Left kidney (tissue), 8 donors: ENCODE results near the gene ASB7. TPM values are rescaled to one million over a fixed set of nuclear protein-coding genes. Genes with fewer than 3 reads are reported as not detected.
"Not testable (repeated sequence)": the region's sequence is repeated elsewhere in the genome, so short reads cannot be mapped to it uniquely, and the experiment has no call there.

Experiments
- DNase-seq: peaks from one replicate; pipeline ENCODE4 v3.0.0-alpha.2; 2013
- long read RNA-seq, 8 donors: transcript quantifications; one replicate each; lab custom pipeline, GENCODE V29; 2026
- polyA plus RNA-seq: library from polyadenylated mRNA; unstranded; fragments of 120-200 nt; gene quantifications from one replicate; pipeline ENCODE4 v1.2.1, GENCODE V29; 2013; ENCODE audit not compliant: insufficient read length

ASB7 gene
- polyA plus RNA-seq = 16.9 TPM
- long read RNA-seq, donor 1, full-length matches to known transcripts = 5 of 5 reads
- long read RNA-seq, donor 1, partial matches to known transcripts = 0 of 5 reads
- long read RNA-seq, donor 1, other reads (novel, unspliced or antisense) = 0 of 5 reads
- long read RNA-seq, donor 2, full-length matches to known transcripts = 2 of 2 reads
- long read RNA-seq, donor 2, partial matches to known transcripts = 0 of 2 reads
- long read RNA-seq, donor 2, other reads (novel, unspliced or antisense) = 0 of 2 reads
- long read RNA-seq, donor 3, partial matches to known transcripts = 0 of 2 reads
- long read RNA-seq, donor 3, other reads (novel, unspliced or antisense) = 0 of 2 reads
- long read RNA-seq, donor 4, partial matches to known transcripts = 0 of 1 reads
- long read RNA-seq, donor 4, other reads (novel, unspliced or antisense) = 0 of 1 reads
- long read RNA-seq, donor 5, full-length matches to known transcripts = 1 of 1 reads
- long read RNA-seq, donor 5, partial matches to known transcripts = 0 of 1 reads
- long read RNA-seq, donor 5, other reads (novel, unspliced or antisense) = 0 of 1 reads
- long read RNA-seq, donor 6, full-length matches to known transcripts = 4 of 4 reads
- long read RNA-seq, donor 6, partial matches to known transcripts = 0 of 4 reads
- long read RNA-seq, donor 6, other reads (novel, unspliced or antisense) = 0 of 4 reads
- long read RNA-seq, donor 7, full-length matches to known transcripts = 3 of 3 reads
- long read RNA-seq, donor 7, partial matches to known transcripts = 0 of 3 reads
- long read RNA-seq, donor 7, other reads (novel, unspliced or antisense) = 0 of 3 reads
- long read RNA-seq, donor 8, full-length matches to known transcripts = 2 of 2 reads
- long read RNA-seq, donor 8, partial matches to known transcripts = 0 of 2 reads
- long read RNA-seq, donor 8, other reads (novel, unspliced or antisense) = 0 of 2 reads

GRCh38 chr15:100602064-100602822 lies at the start of gene ASB7, which contains the start of gene LINS1:
Gene ASB7, plus strand, starts transcription at chr15:100602589. Its CDS starts 9,628 bp downstream, at chr15:100612217.
Gene LINS1, minus strand, starts transcription at chr15:100602184. Its CDS starts 21,342 bp downstream, at chr15:100580842.
- peak; percentile 100 for DNase-seq

GRCh38 chr15:100553468-100553867 lies 48.9 kb upstream of the ASB7 start:
- no peak for DNase-seq

GRCh38 chr15:100558771-100559254 lies 43.6 kb upstream of the ASB7 start:
- DNase-seq = no peak

DNA sequence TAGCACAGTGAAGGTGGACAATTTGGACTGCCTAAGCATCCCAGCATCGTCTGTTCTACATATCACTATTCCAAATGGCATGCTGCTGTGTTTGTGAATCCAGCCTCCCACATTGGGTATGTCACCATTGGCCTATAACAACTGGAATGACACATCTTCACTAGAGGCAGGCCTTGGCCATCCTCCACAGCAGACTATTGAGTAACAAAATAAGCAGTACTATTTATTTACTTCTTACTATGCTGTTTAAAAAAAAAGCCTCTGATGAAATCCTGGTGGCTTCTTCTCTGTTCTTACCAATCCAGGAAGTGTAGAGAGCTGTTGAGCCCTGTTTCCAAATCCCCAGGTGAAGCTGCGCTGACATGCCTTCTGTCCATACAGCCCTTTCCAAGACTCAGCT lies 43.1 kb upstream of the ASB7 start:
- no peak for DNase-seq

GRCh38 chr15:100560323-100560722 lies 42.1 kb upstream of the ASB7 start:
- no peak for DNase-seq

- no peak for DNase-seq
Observed at GRCh38 chr15:100565591-100565990, 36.8 kb upstream of the ASB7 start.

DNA sequence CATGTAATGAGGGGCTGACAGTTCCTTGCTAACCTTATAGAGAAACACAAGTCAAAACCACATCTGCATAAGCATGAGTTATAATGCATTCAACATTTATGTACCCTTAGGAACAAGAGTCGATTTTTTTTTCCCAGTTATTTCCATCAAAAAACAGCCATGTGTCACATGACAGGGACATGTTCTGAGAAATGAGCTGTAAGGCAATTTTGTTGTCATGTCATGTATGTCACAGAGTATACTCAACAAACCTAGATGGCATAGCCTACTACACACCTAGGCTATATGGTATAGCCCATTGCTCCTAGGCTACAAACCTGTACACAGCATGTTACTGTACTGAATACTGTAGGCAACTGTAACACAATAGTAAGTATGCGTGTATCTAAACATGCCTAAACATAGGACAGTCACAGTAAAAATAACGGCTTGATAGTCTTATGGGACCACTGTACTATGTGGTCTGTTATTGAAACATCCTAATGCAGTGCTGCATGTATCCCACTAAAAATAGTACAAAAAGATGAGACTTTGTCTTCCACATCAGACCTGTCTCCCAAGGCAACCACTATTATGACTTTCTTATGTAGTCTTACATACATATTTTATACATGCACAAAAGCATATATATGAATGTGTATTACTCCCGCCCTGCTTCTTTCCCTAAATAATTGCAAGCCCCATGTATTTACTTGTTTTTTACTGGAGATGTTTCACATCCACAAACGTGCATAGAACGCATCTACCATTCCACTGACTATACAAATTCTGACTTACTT lies 35.4 kb upstream of the ASB7 start:
- DNase-seq = no peak

GRCh38 chr15:100569391-100569790 lies 33.0 kb upstream of the ASB7 start:
- DNase-seq = no peak

DNA sequence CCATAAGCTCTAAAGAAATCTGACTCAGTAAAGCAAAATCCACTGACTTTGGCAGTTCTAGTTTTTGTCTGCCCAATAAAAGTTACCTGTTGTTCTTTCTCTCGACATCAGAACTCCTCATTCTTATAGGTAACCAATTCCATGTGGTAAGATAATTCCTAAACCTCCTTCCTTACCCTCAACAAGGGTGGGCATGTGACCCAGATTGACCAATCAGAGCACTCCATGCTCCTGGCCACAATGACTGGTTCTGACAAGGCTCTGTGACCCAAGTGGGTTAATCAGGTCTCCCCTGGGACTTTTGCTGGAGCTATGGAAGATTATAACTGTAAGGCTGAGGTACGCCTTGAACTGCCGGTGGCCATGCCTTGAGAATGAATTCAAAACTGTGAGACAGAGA lies 32.1 kb upstream of the ASB7 start:
- no peak for DNase-seq

DNA sequence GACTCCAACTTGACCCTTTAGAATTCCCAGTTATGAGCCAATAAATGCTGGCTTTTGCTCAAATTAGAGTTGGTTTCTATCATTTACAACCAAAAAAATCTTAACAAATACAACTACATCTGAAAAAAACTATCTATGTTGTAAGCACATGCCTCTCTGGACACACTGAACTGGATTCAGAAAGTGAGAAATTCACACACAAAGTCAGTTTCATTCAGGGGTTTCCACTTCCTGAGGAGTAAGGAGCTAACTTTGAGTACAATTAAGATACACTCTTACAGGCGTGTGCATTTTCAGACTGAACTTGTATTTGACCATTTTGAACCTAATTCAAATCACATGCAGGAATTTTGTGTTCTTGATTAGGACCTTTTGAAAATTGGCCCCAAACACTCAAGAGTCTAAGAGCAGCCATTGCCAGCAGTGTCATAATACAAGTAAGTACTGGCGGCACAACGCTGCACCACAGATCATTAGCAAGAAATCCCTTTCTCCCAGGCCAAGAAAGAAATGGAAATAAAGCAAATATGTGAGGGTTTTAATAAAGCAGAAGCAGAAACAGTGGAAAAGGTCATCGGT lies 31.6 kb upstream of the ASB7 start:
- no peak for DNase-seq

- DNase-seq = no peak
Observed at GRCh38 chr15:100571592-100572167, 30.7 kb upstream of the ASB7 start.

DNA sequence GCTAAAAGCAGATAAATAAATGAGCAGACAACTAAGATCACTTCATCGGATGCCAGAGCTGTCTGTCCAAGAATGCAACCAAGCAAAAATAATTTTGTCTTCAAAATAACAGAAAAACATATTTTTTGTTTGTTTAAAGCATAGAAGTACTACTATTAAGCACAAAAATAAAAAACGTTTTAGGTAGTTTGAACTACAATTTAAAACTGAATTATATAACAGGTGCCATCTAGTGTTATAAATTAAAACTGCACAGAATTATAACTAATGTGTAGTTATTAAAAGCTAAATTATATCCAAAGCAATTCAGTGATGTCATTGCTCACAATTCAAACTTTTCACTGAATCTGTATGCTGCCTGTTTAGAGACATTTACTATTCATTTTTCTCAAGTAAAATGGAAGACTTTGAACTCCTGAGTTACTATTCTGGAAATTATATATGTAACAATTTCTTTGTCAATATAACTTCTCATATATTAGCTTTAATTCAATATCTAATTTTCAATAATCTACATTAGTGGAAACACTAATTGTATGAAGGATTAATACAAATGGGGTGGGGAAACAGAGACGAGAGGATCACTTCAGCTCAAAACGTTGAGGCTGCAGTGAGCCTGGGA lies 29.9 kb upstream of the ASB7 start:
- no peak for DNase-seq

- DNase-seq = no peak
Observed at GRCh38 chr15:100573526-100573925, 28.9 kb upstream of the ASB7 start.

GRCh38 chr15:100580414-100580813 lies 22.0 kb upstream of the ASB7 start:
- no peak for DNase-seq

DNA sequence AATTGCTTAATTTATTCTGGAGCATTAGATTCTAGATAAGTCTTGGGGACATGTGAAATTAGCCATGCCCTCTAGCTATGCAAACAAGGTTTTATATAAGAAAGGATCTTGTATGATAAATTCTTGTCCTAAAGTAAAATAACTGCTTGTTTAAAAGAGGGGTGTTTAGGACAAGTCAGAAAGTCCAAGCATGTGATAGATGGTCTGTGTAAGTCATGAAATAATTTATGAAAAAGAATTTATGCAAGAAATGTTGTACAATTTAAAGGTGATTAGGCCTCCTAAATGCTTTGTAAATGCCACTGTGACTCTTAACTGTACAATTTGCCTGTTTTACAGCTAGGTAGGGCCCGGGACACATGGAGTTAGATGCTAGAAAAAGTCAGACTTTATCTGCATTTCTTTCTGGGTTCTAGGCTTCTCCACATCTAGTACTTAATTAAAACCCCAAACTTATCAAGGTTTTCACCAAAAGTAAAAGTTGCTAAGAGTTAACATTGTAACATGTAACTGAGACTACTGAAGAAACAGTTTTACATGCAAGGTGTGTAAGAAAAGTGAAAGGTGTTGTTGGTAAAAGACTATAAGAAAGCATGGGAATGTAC lies 13.6 kb upstream of the ASB7 start:
- no peak for DNase-seq

DNA sequence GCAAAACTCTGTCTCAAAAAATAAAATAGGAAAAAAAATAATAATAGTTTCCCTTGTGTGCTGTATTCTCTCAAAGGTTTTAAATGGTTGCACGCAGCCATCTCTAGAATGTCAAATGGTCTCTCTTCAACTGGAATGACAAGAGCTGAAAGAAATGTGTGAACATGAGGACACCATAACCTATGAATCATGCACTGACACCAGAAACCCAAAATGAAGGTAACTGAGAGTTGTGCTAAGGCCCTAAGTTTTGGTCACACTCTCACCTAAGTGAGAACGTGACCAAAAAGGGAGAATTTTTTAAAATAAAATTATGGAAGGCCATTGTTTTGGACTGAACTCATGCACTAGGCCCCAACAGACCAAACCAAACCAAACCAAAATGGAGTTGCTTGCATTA lies 11.2 kb upstream of the ASB7 start:
- not testable (repeated sequence) for DNase-seq

DNA sequence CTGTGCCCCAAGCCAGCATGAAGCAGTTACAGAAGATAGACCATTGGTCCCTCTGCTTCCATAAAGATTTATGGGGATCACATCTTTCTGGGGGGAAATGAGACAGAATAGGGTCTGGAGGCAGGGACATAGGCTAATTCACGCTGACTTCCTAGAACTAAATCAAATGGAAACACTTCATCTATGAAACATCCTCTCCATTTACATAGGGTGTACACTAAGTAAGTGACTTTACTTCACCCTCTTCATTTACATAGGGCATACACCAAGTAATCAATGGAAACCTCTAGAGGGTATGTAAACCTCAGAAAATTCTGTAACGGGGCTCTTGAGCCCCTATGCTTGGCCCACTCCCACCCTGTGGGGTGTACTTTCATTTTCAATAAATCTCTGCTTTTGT lies 10.6 kb upstream of the ASB7 start:
- no peak for DNase-seq

DNA sequence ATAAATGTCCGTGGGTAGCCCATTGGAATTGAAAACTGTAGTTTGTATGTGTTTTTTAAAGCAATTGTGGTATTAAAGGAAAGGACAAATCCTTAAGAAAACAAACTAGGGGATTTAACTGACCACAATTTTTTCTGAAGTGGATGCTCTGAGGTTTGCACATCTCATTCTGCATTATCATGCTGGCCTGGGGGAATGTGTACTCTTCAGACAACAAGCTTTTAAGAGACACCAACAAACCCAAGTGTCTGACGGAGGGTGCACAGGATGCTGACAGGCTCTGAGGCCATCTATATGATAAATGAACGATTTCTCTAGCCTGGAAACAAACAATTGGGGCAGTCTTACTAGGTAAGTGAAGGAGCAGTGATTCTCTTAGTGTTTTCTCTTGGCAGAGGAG lies 9.5 kb upstream of the ASB7 start:
- no peak for DNase-seq

- no peak for DNase-seq
Observed at GRCh38 chr15:100593431-100593830, 9.0 kb upstream of the ASB7 start.
